Rectal smooth muscle tissue (tissue), 1 donor: ENCODE data around the gene SEC61G.

Source experiments
- H3K27ac ChIP-seq: one replicate; pipeline ENCODE4 v1.7.0; 2013; ENCODE audit warnings: low read depth, low read length, inconsistent platforms
- H3K27me3 ChIP-seq: one replicate; pipeline ENCODE4 v1.7.0; 2013; ENCODE audit warnings: low read length; ENCODE audit not compliant: control insufficient read depth, insufficient read depth
- H3K36me3 ChIP-seq: one replicate; pipeline ENCODE4 v1.7.0; 2013; ENCODE audit warnings: low read length; ENCODE audit not compliant: control insufficient read depth, insufficient read depth
- H3K4me1 ChIP-seq: one replicate; pipeline ENCODE4 v1.7.0; 2013; ENCODE audit warnings: low read length; ENCODE audit not compliant: control insufficient read depth, insufficient read depth
- H3K4me3 ChIP-seq: one replicate; pipeline ENCODE4 v1.7.0; 2013; ENCODE audit warnings: low read length
- H3K9ac ChIP-seq: one replicate; pipeline ENCODE4 v1.7.0; 2013; ENCODE audit warnings: low read length

The SEC61G gene

DNA sequence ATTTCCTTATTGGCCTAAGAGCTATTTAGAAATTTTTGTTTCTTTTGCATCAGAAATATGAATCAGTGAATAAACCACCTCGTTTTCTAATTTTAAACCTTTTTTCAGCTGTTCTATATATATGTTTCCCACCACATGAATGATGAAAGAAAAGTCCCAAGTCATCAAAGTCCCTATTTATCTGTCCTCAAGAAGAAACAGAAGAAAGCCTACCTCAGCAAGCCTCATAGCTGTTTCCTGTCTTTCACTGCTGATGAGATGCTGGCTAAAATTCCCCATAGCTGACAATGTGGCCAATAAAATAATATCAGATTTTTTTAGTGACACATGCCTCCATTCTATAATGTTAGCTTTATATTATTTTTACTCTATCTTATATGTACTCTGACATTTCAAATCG, 54.2 kb downstream of the SEC61G start:
- Histone ChIP-seq H3K4me3 (no peak overlapping the region), H3K36me3 (no peaks in the 10 kb centered on the region), H3K4me1 (no peaks in the 10 kb centered on the region), H3K27ac (no peak overlapping the region), H3K9ac (no peak overlapping the region), H3K27me3 (no peaks in the 10 kb centered on the region)
